ENCODE data around the gene KCNA10.

- TF ChIP-seq ZNF274 (IDR thresholded peaks at IDR 0.05; ENCODE audit: low read depth, low read length) (no peak), YY1 (IDR thresholded peaks at IDR 0.05; ENCODE audit: insufficient read depth, insufficient read length) (no peak)
Measured at GRCh38 chr1:110554871-110555801, 36.2 kb upstream of the KCNA10 start.
